ENCODE measurements around the gene ACAA1. TPM values are rescaled to one million over a fixed set of nuclear protein-coding genes. Genes with fewer than 3 reads are reported as not detected.

ACAA1 gene
- total and polyA plus RNA-seq, 9 of the 15 experiments (the other 6 are each of a cell fraction or from before 2014, with no cell fraction given), result 4.0 to 88.9 (median 57.2) TPM

GRCh38 chr3:38131621-38132369 lies 5.1 kb downstream of the ACAA1 start (continued):
- TF ChIP-seq EWSR1 (IDR thresholded peaks at IDR 0.05; ENCODE audit: borderline replicate concordance, low read depth, partially characterized antibody) (no peak), KAT7 (CRISPR knock-in tag; IDR thresholded peaks at IDR 0.05; ENCODE audit: borderline replicate concordance) (0 out of 2 replicates have a peak, but pooled peaks have one; percentile 46), PHB (CRISPR knock-in tag; IDR thresholded peaks at IDR 0.05) (no peak), ARID3A (IDR thresholded peaks at IDR 0.05; ENCODE audit: borderline replicate concordance, low read depth, low read length) (no peak), TFAP4 (CRISPR knock-in tag; IDR thresholded peaks at IDR 0.05; ENCODE audit: borderline replicate concordance) (no peak), ELF1 (tag; IDR thresholded peaks at IDR 0.05) (no peak), ZC3H4 (CRISPR knock-in tag; IDR thresholded peaks at IDR 0.05; ENCODE audit: borderline replicate concordance) (no peak), DEAF1 (CRISPR knock-in tag; IDR thresholded peaks at IDR 0.05) (peak; percentile 72), MAX (CRISPR knock-in tag; IDR thresholded peaks at IDR 0.05) (no peak), ZBTB7A (IDR thresholded peaks at IDR 0.05; ENCODE audit: borderline replicate concordance, control insufficient read depth, low read depth, low read length) (0 out of 2 replicates have a peak, but pooled peaks have one; percentile 31), ATF7 (IDR thresholded peaks at IDR 0.05) (peak; percentile 14; the same call in 1 of the 2 replicates), ZNF184 (CRISPR knock-in tag; IDR thresholded peaks at IDR 0.05) (no peak), EGR1 (conservative IDR thresholded peaks at IDR 0.05) (no peak), TRIM25 (IDR thresholded peaks at IDR 0.05; ENCODE audit: borderline replicate concordance) (no peak), SAP30 (IDR thresholded peaks at IDR 0.05; ENCODE audit: borderline replicate concordance, insufficient read depth, low read depth, low read length, poor library complexity, severe bottlenecking) (no peak), ZFP91 (CRISPR knock-in tag; IDR thresholded peaks at IDR 0.05) (no peak), CHCHD3 (CRISPR knock-in tag; IDR thresholded peaks at IDR 0.05) (no peak), ATF1 (CRISPR knock-in tag; IDR thresholded peaks at IDR 0.05) (no peak), ATF1 (tag; IDR thresholded peaks at IDR 0.05) (0 out of 2 replicates have a peak, but pooled peaks have one; percentile 16)

Measured in K562 (cell line).